ENCODE results near the gene GRM7. TPM values are rescaled to one million over a fixed set of nuclear protein-coding genes. Genes with fewer than 3 reads are reported as not detected.

Gene GRM7
- total RNA-seq, 1 experiment from 2014 or later: not detected

DNA sequence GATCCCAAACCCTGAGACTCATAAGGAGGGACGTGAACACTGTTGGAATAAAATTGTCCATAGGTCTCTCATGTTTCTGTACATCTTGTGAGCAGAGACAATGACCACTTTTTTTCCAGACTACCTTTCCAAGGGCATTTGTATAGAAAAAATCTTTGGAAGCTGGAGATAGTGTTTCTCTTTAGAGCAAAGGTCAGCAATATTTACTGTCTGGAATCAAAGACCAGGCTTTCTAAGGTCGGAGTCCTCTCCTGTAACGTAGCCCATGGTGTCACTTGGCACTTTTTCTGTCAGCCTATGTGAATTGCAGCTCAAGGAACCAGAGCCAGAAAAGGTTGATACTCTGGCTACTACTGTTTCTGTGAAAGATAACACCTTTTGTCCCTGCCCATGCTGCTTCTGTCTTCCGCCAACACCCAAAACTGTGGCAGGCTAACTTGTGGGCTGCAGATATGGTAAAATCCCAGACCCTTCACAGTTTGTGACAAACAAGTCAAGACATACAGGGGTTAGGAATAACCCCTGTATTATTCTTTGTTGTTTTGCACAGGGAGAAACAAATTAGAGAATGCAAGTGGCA is 578.3 kb downstream of the GRM7 start:
- CTCF ChIA-PET: no interaction called here
- intact Hi-C loops (cut with micrococcal nuclease; ENCODE audit: unreplicated experiment): no loop called here
- no TSS peak for BruUV-seq (replicated peaks)

DNA sequence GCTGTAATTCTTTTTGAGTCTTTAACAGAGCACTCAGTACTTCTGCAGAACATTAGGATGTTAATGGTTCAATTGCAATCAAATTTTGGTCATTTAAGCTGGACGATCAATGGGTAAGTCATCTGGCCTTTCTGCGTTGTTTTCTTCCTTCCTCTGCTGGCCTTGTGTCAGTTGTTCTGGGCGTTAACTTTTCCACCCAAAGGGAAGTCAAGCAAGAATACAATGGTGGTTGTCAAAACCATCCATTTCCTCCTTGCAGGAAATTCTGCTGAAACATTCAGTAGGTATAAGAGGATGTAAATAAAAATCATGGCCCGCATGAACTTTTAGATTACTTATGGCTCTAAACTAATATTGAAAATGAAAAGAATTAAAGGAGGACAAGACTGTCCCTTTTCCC is 584.0 kb downstream of the GRM7 start:
- H3K36me3 ChIP-seq (ENCODE audit: insufficient read depth, low read length, poor library complexity, severe bottlenecking): no peaks in the 10 kb centered on the region
- CTCF ChIA-PET: no interaction called here
- DNase-seq (ENCODE audit: low spot score): no peak
- H3K27ac ChIP-seq (ENCODE audit: low read depth, low read length, poor library complexity, severe bottlenecking): no peak overlapping the region
- BruUV-seq (replicated peaks): no TSS peak
- POLR2A ChIA-PET (ENCODE audit: low non-redundant PET): no interaction called here
- intact Hi-C loops (cut with micrococcal nuclease; ENCODE audit: unreplicated experiment): no loop called here
- TF ChIP-seq, protein P1, sequence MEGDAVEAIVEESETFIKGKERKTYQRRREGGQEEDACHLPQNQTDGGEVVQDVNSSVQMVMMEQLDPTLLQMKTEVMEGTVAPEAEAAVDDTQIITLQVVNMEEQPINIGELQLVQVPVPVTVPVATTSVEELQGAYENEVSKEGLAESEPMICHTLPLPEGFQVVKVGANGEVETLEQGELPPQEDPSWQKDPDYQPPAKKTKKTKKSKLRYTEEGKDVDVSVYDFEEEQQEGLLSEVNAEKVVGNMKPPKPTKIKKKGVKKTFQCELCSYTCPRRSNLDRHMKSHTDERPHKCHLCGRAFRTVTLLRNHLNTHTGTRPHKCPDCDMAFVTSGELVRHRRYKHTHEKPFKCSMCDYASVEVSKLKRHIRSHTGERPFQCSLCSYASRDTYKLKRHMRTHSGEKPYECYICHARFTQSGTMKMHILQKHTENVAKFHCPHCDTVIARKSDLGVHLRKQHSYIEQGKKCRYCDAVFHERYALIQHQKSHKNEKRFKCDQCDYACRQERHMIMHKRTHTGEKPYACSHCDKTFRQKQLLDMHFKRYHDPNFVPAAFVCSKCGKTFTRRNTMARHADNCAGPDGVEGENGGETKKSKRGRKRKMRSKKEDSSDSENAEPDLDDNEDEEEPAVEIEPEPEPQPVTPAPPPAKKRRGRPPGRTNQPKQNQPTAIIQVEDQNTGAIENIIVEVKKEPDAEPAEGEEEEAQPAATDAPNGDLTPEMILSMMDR (conservative IDR thresholded peaks at IDR 0.05; ENCODE audit: low read depth, low read length): no peak
- TF ChIP-seq EZH2 (IDR thresholded peaks at IDR 0.05; ENCODE audit: borderline replicate concordance, low read depth, low read length, poor library complexity, severe bottlenecking): no peak
- H3K9me3 ChIP-seq (ENCODE audit: low read depth, low read length, poor library complexity, severe bottlenecking): no peaks in the 10 kb centered on the region
- no peaks in the 10 kb centered on the region for H3K4me1 ChIP-seq (ENCODE audit: insufficient read depth, low read length, poor library complexity, severe bottlenecking)
- H3K27me3 ChIP-seq (replicated peaks; ENCODE audit: insufficient read depth, low read depth, low read length, poor library complexity): no peaks in the 10 kb centered on the region
- H3K4me3 ChIP-seq (ENCODE audit: low read depth, low read length, poor library complexity, severe bottlenecking): no peak overlapping the region

More for the DNA sequence above, 578.3 kb downstream of the GRM7 start:
- Histone ChIP-seq H3K27me3 (replicated peaks; ENCODE audit: insufficient read depth, low read depth, low read length, poor library complexity) (no peaks in the 10 kb centered on the region), H3K36me3 (ENCODE audit: insufficient read depth, low read length, poor library complexity, severe bottlenecking) (no peaks in the 10 kb centered on the region), H3K9me3 (ENCODE audit: low read depth, low read length, poor library complexity, severe bottlenecking) (no peaks in the 10 kb centered on the region), H3K27ac (ENCODE audit: low read depth, low read length, poor library complexity, severe bottlenecking) (no peak overlapping the region), H3K4me3 (ENCODE audit: low read depth, low read length, poor library complexity, severe bottlenecking) (no peak overlapping the region), H3K4me1 (ENCODE audit: insufficient read depth, low read length, poor library complexity, severe bottlenecking) (no peaks in the 10 kb centered on the region)
- POLR2A ChIA-PET (ENCODE audit: low non-redundant PET): no interaction called here
- TF ChIP-seq, protein P1 (conservative IDR thresholded peaks at IDR 0.05; ENCODE audit: low read depth, low read length): no peak
- TF ChIP-seq EZH2 (IDR thresholded peaks at IDR 0.05; ENCODE audit: borderline replicate concordance, low read depth, low read length, poor library complexity, severe bottlenecking): no peak
- no peak for DNase-seq (ENCODE audit: low spot score)

DNA sequence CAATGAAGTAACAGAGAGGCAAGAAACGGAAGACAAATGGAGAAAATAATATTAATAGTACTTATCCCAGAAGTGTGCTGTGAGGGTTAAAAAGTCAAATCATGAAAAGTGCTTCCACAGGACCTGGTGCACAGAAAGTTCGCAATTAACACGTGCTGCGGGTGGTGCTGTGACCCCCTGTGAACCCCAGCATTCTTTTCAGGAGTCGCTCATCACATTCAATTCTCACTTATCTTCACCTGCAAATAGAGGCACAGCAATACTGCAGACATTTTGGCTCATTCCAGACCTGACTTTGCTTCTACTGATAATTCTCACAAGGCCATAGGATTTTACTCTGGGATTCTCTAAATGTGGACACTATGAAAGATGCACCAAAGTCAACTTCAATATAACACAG is 584.4 kb downstream of the GRM7 start:
- no TSS peak for BruUV-seq (replicated peaks)
- no peaks in the 10 kb centered on the region for H3K9me3 ChIP-seq (ENCODE audit: low read depth, low read length, poor library complexity, severe bottlenecking)
- H3K27me3 ChIP-seq (replicated peaks; ENCODE audit: insufficient read depth, low read depth, low read length, poor library complexity): no peaks in the 10 kb centered on the region
- CTCF ChIA-PET: no interaction called here
- DNase-seq (ENCODE audit: low spot score): no peak
- H3K4me1 ChIP-seq (ENCODE audit: insufficient read depth, low read length, poor library complexity, severe bottlenecking): no peaks in the 10 kb centered on the region
- TF ChIP-seq, protein P1 (conservative IDR thresholded peaks at IDR 0.05; ENCODE audit: low read depth, low read length): no peak
- no peak for TF ChIP-seq EZH2 (IDR thresholded peaks at IDR 0.05; ENCODE audit: borderline replicate concordance, low read depth, low read length, poor library complexity, severe bottlenecking)
- POLR2A ChIA-PET (ENCODE audit: low non-redundant PET): no interaction called here
- no peak overlapping the region for H3K4me3 ChIP-seq (ENCODE audit: low read depth, low read length, poor library complexity, severe bottlenecking)
- no peaks in the 10 kb centered on the region for H3K36me3 ChIP-seq (ENCODE audit: insufficient read depth, low read length, poor library complexity, severe bottlenecking)
- no peak overlapping the region for H3K27ac ChIP-seq (ENCODE audit: low read depth, low read length, poor library complexity, severe bottlenecking)
- intact Hi-C loops (cut with micrococcal nuclease; ENCODE audit: unreplicated experiment): no loop called here

Data from A673 (cell line).